Measurements from ENCODE around the gene HOOK2. TPM values are rescaled to one million over a fixed set of nuclear protein-coding genes. Genes with fewer than 3 reads are reported as not detected.
"Not testable (repeated sequence)": the region's sequence is repeated elsewhere in the genome, so short reads cannot be mapped to it uniquely, and the experiment has no call there.

HOOK2 gene
- total RNA-seq, 1 donor from 2014 or later, result 26.8 TPM

DNA sequence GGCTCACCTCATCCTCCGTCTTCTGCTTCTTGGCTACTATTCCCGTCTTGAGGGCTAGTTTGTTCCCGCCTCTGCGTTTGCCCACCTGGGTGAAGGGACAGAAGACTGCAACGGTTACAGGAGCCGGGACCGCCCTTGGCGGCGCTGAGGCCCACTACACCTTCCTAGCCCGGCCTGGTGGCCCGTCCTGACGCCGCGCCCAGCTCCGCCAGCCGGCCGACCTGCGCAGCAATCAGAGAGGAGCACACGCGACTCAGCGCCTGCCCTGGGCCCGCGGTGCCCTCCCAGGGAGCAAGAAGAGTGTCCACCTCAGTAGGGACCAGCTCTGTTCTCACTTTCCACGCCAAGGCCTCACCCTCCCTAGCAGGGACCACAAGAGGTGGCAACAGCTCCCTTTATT lies 44.0 kb downstream of the HOOK2 start:
- Mint-ChIP-seq H3K4me1 (ENCODE audit: unreplicated experiment) (peaks cover 23% of the 10 kb centered on the region), H3K36me3 (ENCODE audit: unreplicated experiment) (peaks cover 19% of the 10 kb centered on the region), H3K4me3 (ENCODE audit: unreplicated experiment) (no peak overlapping the region), H3K27ac (ENCODE audit: unreplicated experiment) (no peak overlapping the region), H3K9me3 (ENCODE audit: unreplicated experiment) (no peaks in the 10 kb centered on the region), H3K27me3 (ENCODE audit: unreplicated experiment) (no peaks in the 10 kb centered on the region)
- TF ChIP-seq, protein P1, sequence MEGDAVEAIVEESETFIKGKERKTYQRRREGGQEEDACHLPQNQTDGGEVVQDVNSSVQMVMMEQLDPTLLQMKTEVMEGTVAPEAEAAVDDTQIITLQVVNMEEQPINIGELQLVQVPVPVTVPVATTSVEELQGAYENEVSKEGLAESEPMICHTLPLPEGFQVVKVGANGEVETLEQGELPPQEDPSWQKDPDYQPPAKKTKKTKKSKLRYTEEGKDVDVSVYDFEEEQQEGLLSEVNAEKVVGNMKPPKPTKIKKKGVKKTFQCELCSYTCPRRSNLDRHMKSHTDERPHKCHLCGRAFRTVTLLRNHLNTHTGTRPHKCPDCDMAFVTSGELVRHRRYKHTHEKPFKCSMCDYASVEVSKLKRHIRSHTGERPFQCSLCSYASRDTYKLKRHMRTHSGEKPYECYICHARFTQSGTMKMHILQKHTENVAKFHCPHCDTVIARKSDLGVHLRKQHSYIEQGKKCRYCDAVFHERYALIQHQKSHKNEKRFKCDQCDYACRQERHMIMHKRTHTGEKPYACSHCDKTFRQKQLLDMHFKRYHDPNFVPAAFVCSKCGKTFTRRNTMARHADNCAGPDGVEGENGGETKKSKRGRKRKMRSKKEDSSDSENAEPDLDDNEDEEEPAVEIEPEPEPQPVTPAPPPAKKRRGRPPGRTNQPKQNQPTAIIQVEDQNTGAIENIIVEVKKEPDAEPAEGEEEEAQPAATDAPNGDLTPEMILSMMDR (IDR thresholded peaks at IDR 0.05), result no peak
- DNase-seq (ENCODE audit: extremely low spot score, unreplicated experiment), result no peak

DNA sequence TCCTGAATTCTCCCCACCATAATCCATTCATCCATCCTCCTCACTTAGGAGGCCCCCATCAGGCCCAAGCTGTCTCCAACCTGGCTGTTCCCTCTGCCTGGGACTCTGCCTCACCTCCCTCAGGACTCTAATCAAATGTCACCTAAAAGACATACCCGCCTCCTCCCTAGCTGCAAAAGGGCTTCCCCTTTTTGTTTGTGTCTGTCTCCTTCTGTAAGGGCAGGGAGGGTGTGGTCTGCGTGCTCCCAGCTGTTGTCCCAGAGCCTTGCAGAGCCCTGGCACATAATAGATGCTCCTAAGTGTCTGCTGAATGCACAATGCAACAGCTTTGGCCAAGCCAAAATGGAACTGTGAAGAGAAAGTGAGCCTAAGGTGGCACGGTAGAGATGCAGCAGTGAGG lies 45.3 kb downstream of the HOOK2 start:
- H3K4me3 Mint-ChIP-seq (ENCODE audit: unreplicated experiment), result no peak overlapping the region

DNA sequence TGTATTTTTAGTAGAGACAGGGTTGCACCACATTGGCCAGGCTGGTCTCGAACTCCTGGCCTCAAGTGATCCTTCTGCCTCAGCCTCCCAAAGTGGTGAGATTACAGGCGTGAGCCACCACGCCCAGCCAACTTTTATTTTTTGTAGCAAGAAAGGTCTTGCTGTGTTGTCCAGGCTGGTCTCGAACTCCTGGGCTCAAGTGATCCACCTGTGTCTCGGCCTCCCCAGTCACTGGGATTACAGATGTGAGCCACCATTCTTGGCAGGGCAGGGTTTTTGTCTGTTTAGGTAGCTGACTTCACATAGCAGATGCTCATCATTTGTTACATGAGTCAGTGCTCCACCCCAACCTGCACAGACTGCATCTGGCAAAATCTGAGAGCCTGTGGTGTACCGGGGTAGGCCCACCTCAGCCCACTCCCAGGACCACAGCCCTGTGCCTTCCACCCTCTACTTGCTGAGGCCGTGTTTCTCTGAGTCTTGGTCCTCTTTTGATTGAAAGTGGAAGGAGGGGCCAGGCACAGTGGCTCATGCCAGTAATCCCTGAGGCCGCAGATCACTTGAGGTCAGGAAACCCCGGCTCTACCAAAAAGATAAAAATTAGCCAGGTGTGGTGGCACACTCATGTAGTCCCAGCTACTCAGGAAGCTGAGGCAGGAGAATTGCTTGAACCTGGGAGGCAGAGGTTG lies 47.5 kb downstream of the HOOK2 start:
- TF ChIP-seq, protein P1 (IDR thresholded peaks at IDR 0.05), result no peak
- Mint-ChIP-seq H3K36me3 (ENCODE audit: unreplicated experiment) (peaks cover 19% of the 10 kb centered on the region), H3K27me3 (ENCODE audit: unreplicated experiment) (no peaks in the 10 kb centered on the region), H3K27ac (ENCODE audit: unreplicated experiment) (no peak overlapping the region), H3K4me1 (ENCODE audit: unreplicated experiment) (peaks cover 28% of the 10 kb centered on the region), H3K9me3 (ENCODE audit: unreplicated experiment) (no peaks in the 10 kb centered on the region), H3K4me3 (ENCODE audit: unreplicated experiment) (no peak overlapping the region)
- DNase-seq (ENCODE audit: extremely low spot score, unreplicated experiment), result no peak

More for the DNA sequence above, 45.3 kb downstream of the HOOK2 start:
- H3K27ac Mint-ChIP-seq (ENCODE audit: unreplicated experiment), result no peak overlapping the region
- no peak for DNase-seq (ENCODE audit: extremely low spot score, unreplicated experiment)
- H3K36me3 Mint-ChIP-seq (ENCODE audit: unreplicated experiment), result peaks cover 19% of the 10 kb centered on the region
- no peaks in the 10 kb centered on the region for H3K27me3 Mint-ChIP-seq (ENCODE audit: unreplicated experiment)
- TF ChIP-seq, protein P1 (IDR thresholded peaks at IDR 0.05), result no peak
- peaks cover 23% of the 10 kb centered on the region for H3K4me1 Mint-ChIP-seq (ENCODE audit: unreplicated experiment)
- no peaks in the 10 kb centered on the region for H3K9me3 Mint-ChIP-seq (ENCODE audit: unreplicated experiment)

DNA sequence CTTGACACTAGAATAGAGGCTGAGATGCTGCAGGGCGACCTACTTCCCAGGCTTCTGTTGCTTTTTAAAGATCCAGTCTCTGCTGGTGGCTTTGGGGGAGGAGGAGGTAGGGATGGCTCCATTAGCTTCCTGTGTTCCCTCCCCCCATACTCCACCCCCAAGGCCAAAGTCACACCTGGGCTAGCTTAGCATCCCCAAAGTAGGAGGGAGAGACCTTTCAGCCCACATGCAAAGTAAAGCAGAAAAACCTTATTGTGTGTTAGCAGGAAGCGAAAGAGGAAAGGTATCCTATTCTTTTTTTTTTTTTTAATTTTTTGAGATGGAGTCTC lies 48.4 kb downstream of the HOOK2 start:
- H3K27me3 Mint-ChIP-seq (ENCODE audit: unreplicated experiment), result no peaks in the 10 kb centered on the region
- H3K4me3 Mint-ChIP-seq (ENCODE audit: unreplicated experiment), result no peak overlapping the region
- H3K36me3 Mint-ChIP-seq (ENCODE audit: unreplicated experiment), result peaks cover 16% of the 10 kb centered on the region
- no peak overlapping the region for H3K27ac Mint-ChIP-seq (ENCODE audit: unreplicated experiment)
- no peaks in the 10 kb centered on the region for H3K9me3 Mint-ChIP-seq (ENCODE audit: unreplicated experiment)
- TF ChIP-seq, protein P1 (IDR thresholded peaks at IDR 0.05), result no peak
- peaks cover 23% of the 10 kb centered on the region for H3K4me1 Mint-ChIP-seq (ENCODE audit: unreplicated experiment)
- DNase-seq (ENCODE audit: extremely low spot score, unreplicated experiment), result no peak

DNA sequence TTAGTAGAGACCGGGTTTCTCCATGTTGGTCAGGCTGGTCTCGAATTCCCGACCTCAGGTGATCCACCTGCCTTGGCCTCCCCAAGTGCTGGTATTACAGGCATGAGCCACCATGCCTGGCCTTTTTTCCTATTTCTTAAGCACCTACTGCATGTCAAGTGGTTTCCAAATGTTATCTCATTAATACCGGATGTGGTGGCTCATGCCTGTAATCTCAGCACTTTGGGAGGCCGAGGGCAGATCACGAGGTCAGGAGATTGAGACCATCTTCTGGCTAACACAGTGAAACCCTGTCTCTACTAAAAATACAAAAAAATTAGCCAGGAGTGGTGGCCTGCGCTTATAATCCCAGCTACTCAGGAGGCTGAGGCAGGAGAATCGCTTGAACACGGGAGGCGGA lies 49.7 kb downstream of the HOOK2 start:
- not testable (repeated sequence) for H3K27me3 Mint-ChIP-seq (ENCODE audit: unreplicated experiment); H3K27ac Mint-ChIP-seq (ENCODE audit: unreplicated experiment); H3K4me3 Mint-ChIP-seq (ENCODE audit: unreplicated experiment); DNase-seq (ENCODE audit: extremely low spot score, unreplicated experiment); H3K9me3 Mint-ChIP-seq (ENCODE audit: unreplicated experiment)
- Mint-ChIP-seq H3K4me1 (ENCODE audit: unreplicated experiment) (peaks cover 30% of the 10 kb centered on the region), H3K36me3 (ENCODE audit: unreplicated experiment) (peaks cover 15% of the 10 kb centered on the region)
